ENCODE measurements around the gene COG5. TPM values are rescaled to one million over a fixed set of nuclear protein-coding genes. Genes with fewer than 3 reads are reported as not detected.

The COG5 gene
- total RNA-seq, 1 experiment from 2014 or later: 20.2 TPM

- Histone ChIP-seq H3K14ac (ENCODE audit: insufficient read depth, low read length) (no peak overlapping the region), H2AK5ac (ENCODE audit: insufficient read length, low read length) (no peak overlapping the region), H3K4ac (ENCODE audit: low read depth, low read length) (no peak overlapping the region), H2BK12ac (ENCODE audit: insufficient read length, low read depth, low read length) (no peak overlapping the region), H3K27ac (ENCODE audit: insufficient read length, low read depth, low read length) (no peak overlapping the region), H3K27me3 (ENCODE audit: insufficient read depth, low read length) (no peaks in the 10 kb centered on the region), H4K91ac (ENCODE audit: insufficient read length, low read depth, low read length) (no peak overlapping the region), H3K9ac (ENCODE audit: extremely low read depth, insufficient read length, low read length) (no peak overlapping the region), H3K4me2 (ENCODE audit: insufficient read depth, insufficient read length, low read length) (no peak overlapping the region), H2BK20ac (ENCODE audit: low read depth, low read length, poor library complexity, severe bottlenecking) (no peak overlapping the region), H2BK120ac (ENCODE audit: low read depth, low read length, poor library complexity, severe bottlenecking) (no peak overlapping the region), H3K18ac (ENCODE audit: insufficient read length, low read depth, low read length) (no peak overlapping the region), H2BK15ac (ENCODE audit: low read depth, low read length) (no peak overlapping the region), H3K23ac (ENCODE audit: insufficient read length, low read depth, low read length) (no peak overlapping the region), H3K4me1 (ENCODE audit: insufficient read depth, low read length) (no peaks in the 10 kb centered on the region), H2BK5ac (ENCODE audit: insufficient read length, low read length) (no peak overlapping the region), H3K79me1 (ENCODE audit: insufficient read depth, low read depth, low read length, poor library complexity, severe bottlenecking) (peaks cover 6% of the 10 kb centered on the region), H3T11ph (ENCODE audit: low read length) (no peak overlapping the region), H2AFZ (ENCODE audit: low read length) (no peak overlapping the region), H4K20me1 (ENCODE audit: control insufficient read depth, insufficient read depth, insufficient read length) (no peaks in the 10 kb centered on the region), H3K56ac (ENCODE audit: insufficient read length, low read depth, low read length) (no peak overlapping the region), H4K8ac (replicated peaks; ENCODE audit: insufficient read length, low read depth, low read length) (no peak overlapping the region), H3K79me2 (ENCODE audit: insufficient read depth, low read length) (no peaks in the 10 kb centered on the region), H3K9me3 (ENCODE audit: control insufficient read depth, low read depth, low read length) (no peaks in the 10 kb centered on the region), H3K23me2 (ENCODE audit: insufficient read length, low read depth, low read length, poor library complexity, severe bottlenecking) (no peaks in the 10 kb centered on the region), H4K5ac (ENCODE audit: insufficient read length, low read depth, low read length) (no peak overlapping the region)
- Mint-ChIP-seq H3K27me3 (ENCODE audit: low read depth) (no peaks in the 10 kb centered on the region), H3K27ac (no peak overlapping the region; a peak in 1 of 7 replicates), H3K9me3 (no peaks in the 10 kb centered on the region), H3K36me3 (ENCODE audit: insufficient read depth in 1 of 3, low read depth in 3 of 3) (peaks cover 1 to 7% (median 3%) of the 10 kb centered on the region in 3 experiments; a peak in 5 of 7 replicates), H3K4me1 (peaks cover 0 to 7% of the 10 kb centered on the region in 2 experiments; a peak in 3 of 4 replicates), H3K4me3 (no peak overlapping the region)
- no CpG with 5 or more reads among the region's 4 CpGs for WGBS (ENCODE audit: extremely low coverage, insufficient read length, low lambda C conversion rate)
- TF ChIP-seq CTCF (conservative IDR thresholded peaks at IDR 0.05): no peak
- DNase-seq: no peak
These were observed 64.0 kb downstream of the COG5 start for GRCh38 chr7:107499731-107500130.

All from H9 (cell line).